Skeletal muscle cell (primary cell): ENCODE data around the gene BCAS3.
"Not testable (repeated sequence)": the region's sequence is repeated elsewhere in the genome, so short reads cannot be mapped to it uniquely, and the experiment has no call there.

ENCODE experiments used
- DNase-seq: peaks from one replicate; pipeline ENCODE4 v3.0.0-alpha.2; 2010; ENCODE audit warnings: low read depth
- H3K4me3 ChIP-seq: 2 replicates; pipeline ENCODE4 v1.5.1; 2011; ENCODE audit warnings: low read depth, mild to moderate bottlenecking, control low read depth, low read length, moderate library complexity

BCAS3 gene

GRCh38 chr17:60740584-60740983 is 62.9 kb downstream of the BCAS3 start:
- no peak for DNase-seq
- H3K4me3 ChIP-seq, result no peak overlapping the region

- no peak overlapping the region for H3K4me3 ChIP-seq
- DNase-seq, result no peak
Measured at GRCh38 chr17:60741031-60741430, 63.4 kb downstream of the BCAS3 start.

GRCh38 chr17:60743282-60743681 is 65.6 kb downstream of the BCAS3 start:
- DNase-seq, result no peak
- H3K4me3 ChIP-seq, result no peak overlapping the region

- no peak for DNase-seq
- no peak overlapping the region for H3K4me3 ChIP-seq
Measured at GRCh38 chr17:60743799-60744198, 66.1 kb downstream of the BCAS3 start.

GRCh38 chr17:60744355-60744966 is 66.8 kb downstream of the BCAS3 start:
- H3K4me3 ChIP-seq, result no peak overlapping the region
- DNase-seq, result no peak

- H3K4me3 ChIP-seq, result no peak overlapping the region
- DNase-seq, result no peak
Measured at GRCh38 chr17:60745544-60745943, 67.9 kb downstream of the BCAS3 start.

GRCh38 chr17:60747069-60747808 is 69.6 kb downstream of the BCAS3 start:
- no peak overlapping the region for H3K4me3 ChIP-seq
- DNase-seq, result no peak

GRCh38 chr17:60748204-60748603 is 70.6 kb downstream of the BCAS3 start:
- no peak for DNase-seq
- H3K4me3 ChIP-seq, result no peak overlapping the region

- no peak overlapping the region for H3K4me3 ChIP-seq
- DNase-seq, result no peak
Measured at GRCh38 chr17:60749050-60749449, 71.4 kb downstream of the BCAS3 start.

GRCh38 chr17:60749708-60750107 is 72.1 kb downstream of the BCAS3 start:
- DNase-seq, result no peak
- no peak overlapping the region for H3K4me3 ChIP-seq

- no peak for DNase-seq
- H3K4me3 ChIP-seq, result no peak overlapping the region
Measured at GRCh38 chr17:60750640-60751039, 73.0 kb downstream of the BCAS3 start.

- no peak overlapping the region for H3K4me3 ChIP-seq
- no peak for DNase-seq
Measured at GRCh38 chr17:60751884-60752283, 74.2 kb downstream of the BCAS3 start.

- H3K4me3 ChIP-seq, result no peak overlapping the region
- DNase-seq, result no peak
Measured at GRCh38 chr17:60752873-60753577, 75.4 kb downstream of the BCAS3 start.

- DNase-seq, result no peak
- no peak overlapping the region for H3K4me3 ChIP-seq
Measured at GRCh38 chr17:60754057-60754604, 76.5 kb downstream of the BCAS3 start.

GRCh38 chr17:60756798-60757197 is 79.1 kb downstream of the BCAS3 start:
- DNase-seq, H3K4me3 ChIP-seq: not testable (repeated sequence)

- H3K4me3 ChIP-seq, result no peak overlapping the region
- DNase-seq, result no peak
Measured at GRCh38 chr17:60757437-60757836, 79.8 kb downstream of the BCAS3 start.

- no peak overlapping the region for H3K4me3 ChIP-seq
- no peak for DNase-seq
Measured at GRCh38 chr17:60759756-60760155, 82.1 kb downstream of the BCAS3 start.

- not testable (repeated sequence) for H3K4me3 ChIP-seq, DNase-seq
Measured at GRCh38 chr17:60761301-60761700, 83.7 kb downstream of the BCAS3 start.

- no peak overlapping the region for H3K4me3 ChIP-seq
Measured at GRCh38 chr17:60766778-60767190, 89.1 kb downstream of the BCAS3 start.

GRCh38 chr17:60767744-60768308 is 90.2 kb downstream of the BCAS3 start:
- no peak overlapping the region for H3K4me3 ChIP-seq
- DNase-seq, result no peak

More at GRCh38 chr17:60766778-60767190, 89.1 kb downstream of the BCAS3 start:
- no peak for DNase-seq
